Effector CD4-positive, alpha-beta T cell (primary cell): ENCODE data around the gene ERCC1.
"Not testable (repeated sequence)": the region's sequence is repeated elsewhere in the genome, so short reads cannot be mapped to it uniquely, and the experiment has no call there.

Source experiments
- DNase-seq: peaks from one replicate; pipeline ENCODE4 v3.0.0-alpha.2; 2020

Gene ERCC1

DNA sequence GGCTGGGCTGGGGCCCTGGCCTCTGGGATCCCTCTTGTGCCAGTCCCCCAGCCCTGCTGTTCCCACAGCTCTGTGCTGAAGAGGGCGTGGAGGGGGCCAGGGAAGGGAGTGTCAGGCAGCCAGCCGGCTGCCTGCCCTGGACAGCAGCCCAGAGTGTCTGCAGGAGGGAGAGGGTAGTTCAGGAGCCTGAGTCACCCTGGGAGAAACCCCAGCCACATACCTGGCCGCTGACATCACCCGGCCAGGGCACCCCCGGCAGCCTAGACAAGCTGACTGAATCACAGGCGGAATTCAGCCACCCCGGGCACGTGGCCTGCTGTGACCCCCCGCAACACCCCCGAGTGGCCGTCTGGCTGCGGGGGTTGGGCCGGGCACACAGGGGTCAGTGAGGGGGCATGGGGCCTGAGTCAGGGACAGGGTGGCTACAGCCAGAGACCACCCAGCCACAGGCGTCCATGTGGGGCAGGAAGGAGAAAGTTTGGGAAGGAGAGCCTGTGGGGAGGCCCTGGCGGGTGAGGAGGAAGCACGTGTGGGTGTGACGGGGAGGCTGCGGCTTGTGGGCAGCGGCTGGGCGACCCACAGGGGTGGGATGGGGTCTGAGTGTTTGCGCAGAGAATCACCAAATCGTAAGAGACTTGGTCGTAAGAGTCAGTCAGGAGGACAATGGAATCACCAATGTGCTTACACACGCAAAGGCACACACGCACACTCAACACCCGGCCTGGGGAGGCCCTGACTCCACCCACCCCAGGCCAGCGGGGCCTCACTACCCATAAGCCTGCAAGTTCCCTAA lies 32.2 kb upstream of the ERCC1 start:
- peak; percentile 63 for DNase-seq

DNA sequence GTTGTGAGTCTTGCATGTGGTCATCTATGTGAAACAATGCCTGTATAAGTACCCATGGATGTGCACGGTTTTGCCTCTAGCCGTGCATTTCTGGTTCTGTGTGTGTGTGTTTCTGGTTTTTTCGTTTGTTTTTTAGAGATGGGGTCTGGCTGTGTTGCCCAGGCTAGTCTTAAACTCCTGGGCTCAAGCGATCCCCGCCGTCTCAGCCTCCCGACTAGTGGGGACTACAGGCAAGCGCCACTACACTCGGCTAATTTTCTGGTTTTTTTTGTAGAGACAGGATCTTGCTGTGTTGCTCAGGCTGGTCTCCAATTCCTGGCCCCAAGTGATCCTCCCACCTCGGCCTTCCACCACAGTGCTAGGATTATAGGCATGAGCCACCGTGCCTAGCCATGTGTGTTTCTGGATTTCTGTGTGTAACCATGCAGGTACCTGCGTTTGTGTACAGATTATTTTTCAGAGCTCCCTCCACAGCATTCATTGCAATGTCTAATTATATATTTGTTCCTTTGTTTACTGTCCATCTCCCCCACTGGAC lies 28.2 kb upstream of the ERCC1 start:
- DNase-seq: no peak

DNA sequence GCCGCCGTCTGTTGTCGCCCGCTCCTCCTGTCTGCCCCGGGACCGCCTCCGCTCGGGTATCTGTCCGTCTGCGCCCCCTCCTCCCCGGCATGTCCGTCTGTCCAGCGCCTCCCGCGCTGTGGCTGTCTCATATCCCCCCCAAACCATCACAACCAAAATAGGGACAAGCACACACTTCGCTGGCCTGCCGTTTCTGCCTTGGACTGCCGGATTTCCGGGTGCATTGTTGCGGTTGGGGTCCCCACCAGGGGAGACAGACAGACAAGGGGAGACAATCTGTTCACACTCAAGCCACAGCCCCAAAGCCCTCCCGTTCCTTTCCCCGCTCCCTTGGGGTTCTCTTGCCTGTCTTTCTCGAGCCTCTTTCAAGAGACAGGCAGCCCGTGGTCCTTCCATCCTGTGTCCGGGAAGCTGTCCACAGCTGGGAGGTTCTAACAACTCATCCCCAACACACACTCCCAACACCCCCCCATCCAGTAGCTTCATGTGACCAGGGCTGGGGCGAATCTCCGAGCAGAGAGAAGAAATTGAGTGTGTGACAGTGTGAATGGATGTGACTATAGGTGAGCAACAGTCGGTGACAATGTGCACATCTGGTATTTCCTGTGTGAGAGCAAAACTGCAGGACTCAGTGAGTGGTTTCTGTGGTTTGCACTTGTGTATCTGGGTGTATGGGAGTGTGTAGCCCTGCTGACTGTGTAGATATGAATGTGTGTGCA lies 27.6 kb upstream of the ERCC1 start:
- DNase-seq: peak; percentile 60

DNA sequence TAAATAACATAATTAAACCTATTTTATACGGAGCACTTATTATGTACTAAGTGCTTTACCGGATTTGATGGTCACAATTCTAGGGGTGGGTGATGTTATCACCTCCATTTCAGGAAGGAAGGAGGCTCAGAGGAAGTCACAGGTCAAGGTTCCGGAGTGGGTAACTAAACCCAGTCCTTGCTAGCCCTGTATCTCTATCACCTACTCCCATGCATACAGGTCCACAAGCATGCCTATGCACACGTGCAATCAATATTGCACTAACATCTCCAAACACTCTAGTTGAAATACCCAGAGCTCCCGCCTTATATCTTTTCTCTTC lies 26.3 kb upstream of the ERCC1 start:
- DNase-seq: peak; percentile 19

DNA sequence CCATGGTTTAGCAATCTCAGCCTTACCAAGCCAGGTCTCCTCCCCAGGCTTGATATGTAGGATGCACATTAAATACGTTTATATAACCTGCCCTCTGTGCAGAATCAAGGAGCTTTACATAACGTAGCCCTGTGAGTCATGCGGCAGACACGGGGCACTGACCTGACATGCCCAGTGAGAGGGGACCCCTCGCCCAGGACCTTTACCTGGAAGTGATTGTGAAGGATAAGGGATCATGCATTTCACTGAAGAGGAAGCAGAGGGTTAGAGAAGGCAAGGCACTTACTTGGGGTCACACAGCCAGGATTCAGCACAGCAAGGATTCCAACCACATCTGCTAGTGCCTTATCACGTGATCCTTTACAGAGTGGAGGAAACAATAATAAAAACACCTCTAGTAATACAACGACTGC lies 25.2 kb upstream of the ERCC1 start:
- no peak for DNase-seq

DNA sequence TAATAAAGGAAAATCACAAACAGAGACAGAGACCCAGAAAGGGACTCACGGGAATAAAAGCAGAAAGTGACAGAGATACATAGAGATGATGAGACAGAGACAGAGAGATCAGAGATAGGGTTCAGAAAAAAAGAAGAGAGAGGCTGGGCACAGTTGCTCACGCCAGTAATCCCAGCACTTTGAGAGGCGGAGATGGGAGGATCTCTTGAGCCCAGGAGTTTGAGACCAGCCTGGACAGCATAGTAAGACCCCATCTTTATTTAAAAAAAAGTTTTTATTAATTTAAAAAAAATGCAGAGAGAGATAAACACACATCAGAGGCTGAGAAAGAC lies 24.7 kb upstream of the ERCC1 start:
- DNase-seq: no peak

DNA sequence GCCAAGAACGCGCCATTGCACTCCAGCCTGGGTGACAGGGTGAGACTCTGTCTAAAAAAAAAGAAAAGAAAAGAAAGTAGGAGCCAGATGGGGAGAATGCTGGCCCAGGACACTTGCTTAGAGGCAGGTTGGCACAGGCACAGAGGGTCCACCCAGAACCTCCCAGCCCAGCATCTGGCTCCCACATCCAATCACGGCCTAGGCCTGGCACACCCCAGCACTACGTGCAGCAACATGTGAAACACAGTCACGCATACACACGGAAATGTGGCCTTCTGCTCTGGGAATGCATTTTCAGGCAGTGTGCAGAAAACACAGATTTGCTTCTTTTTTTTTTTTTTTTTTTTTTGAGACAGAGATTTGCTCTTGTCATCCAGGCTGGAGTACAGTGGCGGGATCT lies 23.2 kb upstream of the ERCC1 start:
- no peak for DNase-seq

DNA sequence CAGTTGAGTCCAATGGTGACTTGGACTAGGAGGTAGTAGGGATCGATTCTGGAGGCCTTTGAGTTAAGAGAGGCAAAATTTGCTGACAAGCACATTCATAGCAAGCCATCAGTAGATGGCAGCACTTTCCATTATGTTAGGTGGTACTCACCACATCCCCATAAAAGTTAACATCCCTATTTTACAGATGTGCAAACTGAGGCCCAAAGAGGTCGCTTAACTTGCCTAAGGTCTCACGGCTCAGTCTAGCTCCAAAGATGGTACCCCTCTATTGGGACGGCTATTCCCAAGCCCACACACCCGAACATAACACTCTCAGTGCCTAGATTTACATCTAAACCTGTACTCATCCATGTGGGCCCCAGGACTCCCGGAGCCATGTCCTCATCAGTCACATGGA lies 22.6 kb upstream of the ERCC1 start:
- DNase-seq: no peak

DNA sequence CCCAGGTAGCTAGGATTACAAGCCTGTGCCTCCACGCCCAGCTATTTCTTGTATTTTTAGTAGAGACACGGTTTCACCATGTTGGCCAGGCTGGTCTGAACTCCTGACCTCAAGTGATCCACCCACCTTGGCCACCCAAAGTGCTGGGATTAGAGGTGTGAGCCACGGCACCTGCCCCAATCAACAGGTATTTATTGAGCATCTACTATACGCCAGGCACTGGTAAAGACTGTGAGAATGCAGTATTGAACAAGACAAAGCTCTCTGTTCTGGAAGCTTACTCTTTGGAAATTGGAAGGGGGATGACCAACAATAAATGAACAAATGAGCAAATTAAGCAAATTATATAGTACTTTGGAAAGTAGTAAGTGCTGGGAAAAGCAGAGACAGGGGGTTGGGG lies 21.4 kb upstream of the ERCC1 start:
- no peak for DNase-seq

DNA sequence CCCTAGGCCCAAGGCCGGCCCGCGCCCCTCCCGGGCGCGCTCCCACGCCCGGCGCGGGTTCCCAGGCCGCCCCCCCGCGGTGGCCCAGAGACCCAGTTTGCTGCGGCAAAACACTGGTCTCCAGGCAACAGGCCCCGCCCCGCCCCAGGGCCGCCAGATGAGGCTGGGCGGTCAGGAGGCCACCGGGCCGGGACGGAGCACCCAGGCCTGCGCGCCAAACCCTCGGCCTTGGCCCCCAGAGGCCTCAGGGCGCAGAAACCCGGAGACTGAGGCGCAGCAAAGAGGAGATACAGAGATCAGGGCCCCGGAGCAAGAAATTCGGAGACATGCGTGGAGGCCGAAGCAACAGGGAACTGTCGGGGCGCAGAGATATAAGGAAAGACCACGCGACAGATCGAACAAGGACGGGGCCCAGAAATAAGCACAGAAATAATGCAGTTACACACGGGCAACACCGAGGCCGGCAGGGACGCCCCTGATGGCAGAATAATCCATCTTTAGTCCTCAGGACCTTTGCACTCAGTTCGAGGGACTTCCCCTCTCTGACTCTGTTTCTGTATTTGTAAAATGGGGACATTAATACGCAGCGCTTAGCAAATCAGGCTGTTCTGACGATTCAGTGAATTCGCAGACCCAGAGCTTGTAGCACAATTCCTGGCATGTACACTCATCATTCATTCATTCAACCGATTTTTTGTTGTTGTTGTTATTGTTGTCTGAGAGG lies 20.8 kb upstream of the ERCC1 start:
- peak; percentile 71 for DNase-seq

DNA sequence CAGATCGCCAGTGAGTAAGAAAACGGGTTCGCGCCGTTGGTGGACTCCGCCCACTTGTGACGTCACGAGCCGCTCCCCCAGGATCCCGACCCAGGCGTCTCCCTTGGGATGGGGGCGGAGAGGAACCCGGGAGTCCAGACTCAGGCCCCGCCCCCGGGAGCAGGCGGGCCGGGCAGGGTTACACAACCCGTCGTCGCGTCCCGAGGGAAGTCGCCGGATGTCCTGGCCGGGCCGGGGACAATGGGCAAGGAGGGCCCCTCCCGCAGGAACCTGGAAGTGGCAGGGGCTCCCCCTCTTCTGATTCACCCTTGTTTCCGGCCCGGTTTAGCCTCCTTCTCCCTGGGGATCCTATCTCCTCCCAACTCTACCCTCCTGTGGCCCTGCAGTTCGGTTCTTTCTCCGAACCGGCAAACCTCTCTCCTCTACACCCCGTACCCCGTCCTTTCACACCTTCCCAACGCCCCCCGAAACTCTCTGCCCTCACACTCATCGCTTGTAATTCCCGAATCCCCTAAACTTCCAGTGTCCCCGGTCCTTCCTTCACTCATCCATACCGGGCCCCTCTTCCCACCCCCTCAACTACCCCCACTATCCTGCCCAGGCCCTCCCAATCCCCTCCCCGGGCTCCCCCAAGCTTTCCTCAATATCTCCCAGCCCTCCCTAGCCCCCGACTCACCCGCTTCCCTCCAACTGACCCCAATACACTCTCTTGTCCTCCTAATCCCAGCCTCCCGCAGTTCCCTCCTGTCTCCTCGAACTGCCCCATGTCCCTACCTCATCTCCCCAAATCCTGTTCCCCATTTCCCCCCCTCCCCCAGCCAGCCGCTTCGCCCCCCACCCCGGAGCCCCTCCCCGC lies 20.0 kb upstream of the ERCC1 start:
- DNase-seq: peak; percentile 31

DNA sequence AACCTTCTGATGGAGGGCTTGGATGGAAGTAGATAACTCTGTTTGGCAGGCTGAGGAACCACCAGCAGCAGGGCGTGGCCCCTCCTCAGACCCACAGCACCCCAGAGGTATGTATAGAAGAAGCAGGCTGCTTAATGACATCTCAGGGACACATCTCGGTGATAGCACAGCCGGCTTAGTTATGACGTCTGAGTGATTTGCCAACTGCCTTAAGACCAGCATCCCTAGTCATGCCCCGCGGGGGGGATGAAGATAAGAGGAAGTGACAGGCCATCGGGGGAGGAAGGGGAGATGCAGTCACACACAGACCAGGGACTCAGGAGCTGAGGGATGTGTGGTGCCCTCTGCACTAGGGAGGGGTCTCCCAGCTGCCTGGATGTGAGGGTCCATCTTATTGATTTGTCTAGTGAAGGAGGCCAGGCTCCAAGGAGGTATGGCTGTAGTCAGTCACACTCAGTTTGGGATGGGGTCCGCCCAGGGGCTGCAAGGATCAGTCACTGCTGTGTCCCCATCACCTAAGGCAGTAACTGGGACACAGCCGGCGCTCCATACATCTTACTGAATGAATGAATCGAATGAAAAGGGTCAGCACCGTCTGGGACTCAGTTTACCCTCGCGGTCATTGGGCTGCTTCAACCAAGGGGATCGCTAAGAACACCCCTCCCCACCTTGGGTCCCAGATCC lies 19.2 kb upstream of the ERCC1 start:
- DNase-seq: peak; percentile 47

DNA sequence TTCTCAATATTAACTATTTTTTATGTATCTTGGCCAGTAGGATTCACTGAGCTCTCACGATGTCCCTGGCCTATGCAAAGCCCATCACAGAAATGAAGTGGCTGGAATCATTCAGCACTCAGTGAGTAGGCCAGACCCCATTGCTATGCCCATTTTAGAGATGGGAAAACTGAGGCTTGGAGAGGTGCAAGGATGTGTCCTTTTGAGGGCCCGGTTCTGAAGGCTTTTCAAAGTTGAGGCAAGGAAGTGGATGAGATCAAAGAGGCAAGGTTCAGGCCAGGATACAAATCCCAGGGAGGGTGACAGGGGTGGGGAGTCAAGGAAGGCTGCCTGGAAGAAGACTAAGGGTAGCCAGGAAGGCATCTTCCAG lies 18.7 kb upstream of the ERCC1 start:
- DNase-seq: no peak

DNA sequence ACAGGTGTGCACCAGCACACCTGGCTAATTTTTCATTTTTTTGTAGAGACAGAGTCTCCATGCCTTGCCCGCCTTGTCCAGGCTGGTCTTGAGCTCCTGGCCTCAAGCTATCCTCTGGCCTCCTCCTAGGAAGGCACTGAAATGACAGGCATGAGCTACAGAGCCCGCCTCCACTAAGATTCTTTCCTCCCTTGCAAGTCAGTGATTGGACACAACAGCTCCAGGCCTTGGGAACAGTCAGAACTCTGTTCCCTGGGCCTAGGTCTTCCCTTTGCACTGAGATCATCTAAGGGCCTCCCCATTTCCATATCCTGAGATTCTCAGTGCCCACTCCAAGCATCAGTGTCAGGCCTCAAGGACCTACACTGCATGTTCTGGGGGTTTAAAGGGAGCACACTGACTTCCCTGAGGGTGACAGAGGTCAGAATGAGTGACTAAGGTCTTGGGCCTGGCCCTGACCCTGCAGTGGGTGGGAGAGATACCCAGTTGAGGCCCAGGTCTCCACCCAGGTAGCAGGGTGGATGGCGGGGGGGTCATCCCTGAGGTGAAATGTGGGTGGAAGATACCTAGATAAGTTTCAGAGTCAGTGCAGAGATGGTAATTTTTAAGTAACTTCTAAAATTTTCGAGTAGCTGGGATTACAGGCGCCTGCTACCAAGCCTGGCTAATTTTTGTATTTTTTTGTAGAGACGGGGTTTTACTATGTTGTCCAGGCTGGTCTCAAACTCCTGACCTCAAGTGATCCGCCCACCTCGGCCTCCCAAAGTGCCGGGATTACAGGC lies 17.3 kb upstream of the ERCC1 start:
- DNase-seq: no peak

DNA sequence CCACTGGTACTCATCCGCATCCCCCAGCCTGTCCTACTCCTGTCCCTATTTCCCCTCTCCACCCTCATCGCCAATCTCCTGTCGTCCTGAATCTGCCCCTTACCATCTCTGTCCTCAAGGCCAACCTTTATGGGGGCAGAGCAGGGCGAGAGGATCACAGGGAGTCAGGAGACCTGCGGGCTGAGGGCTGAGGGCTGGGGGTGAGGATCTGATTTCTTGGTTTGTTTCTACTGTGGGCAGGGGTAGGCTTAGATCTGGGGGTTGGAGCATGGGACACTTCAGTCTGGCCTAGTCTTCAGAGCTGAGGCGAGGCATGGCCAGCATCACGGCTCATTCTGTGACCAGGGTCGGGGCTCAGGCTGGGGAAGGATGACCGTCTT lies 16.5 kb upstream of the ERCC1 start:
- no peak for DNase-seq

DNA sequence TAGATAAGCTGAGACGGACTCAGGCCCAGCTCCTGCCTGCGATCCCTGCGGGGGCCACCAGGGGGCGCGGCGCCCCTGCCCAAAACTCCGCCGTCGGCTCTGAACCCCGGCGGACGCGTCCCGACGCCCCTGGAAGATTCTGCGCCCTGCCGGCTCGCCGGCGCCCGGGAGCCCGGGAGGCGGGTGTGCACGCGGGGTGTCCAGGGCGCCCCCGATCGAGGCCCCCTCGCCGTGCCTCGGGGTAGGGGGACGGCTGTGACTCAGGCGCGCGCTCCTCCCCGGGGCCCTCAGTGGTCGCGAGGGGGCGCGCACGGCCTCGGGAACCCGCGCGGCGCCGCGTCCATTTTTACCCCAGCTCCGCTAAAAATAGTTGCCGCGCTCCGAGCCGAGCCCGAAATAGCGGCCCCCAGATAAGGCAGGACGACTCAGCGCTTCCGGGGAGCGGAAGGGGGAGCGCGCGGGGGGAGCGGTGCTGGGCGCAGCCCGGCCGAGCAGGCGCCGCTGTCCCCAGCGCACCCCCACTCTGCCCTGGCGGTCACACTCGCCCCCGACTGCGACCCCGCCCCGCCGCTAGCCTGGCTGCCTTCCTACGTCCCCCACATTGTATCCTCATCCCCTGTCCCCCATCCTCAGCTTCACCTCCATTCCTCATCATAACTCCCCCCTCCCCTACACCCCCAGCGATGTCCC lies 16.0 kb upstream of the ERCC1 start:
- DNase-seq: peak; percentile 79

DNA sequence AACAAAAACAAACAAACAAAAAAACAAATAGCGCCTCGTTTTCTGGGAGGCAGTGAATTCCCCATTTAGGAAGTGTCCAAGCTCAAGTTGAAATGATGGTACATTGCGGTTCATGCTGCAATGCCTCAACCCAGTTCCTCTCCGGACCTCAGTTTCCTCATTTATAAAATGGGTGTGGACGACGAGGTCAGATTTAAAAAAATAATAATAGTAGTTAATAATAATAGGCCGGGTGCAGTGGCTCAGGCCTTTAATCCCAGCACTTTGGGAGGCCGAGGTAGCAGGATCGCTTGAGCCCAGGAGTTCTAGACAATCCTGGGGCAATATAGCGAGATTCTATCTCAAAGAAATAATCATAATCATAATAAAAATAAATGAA lies 15.5 kb upstream of the ERCC1 start:
- no peak for DNase-seq

DNA sequence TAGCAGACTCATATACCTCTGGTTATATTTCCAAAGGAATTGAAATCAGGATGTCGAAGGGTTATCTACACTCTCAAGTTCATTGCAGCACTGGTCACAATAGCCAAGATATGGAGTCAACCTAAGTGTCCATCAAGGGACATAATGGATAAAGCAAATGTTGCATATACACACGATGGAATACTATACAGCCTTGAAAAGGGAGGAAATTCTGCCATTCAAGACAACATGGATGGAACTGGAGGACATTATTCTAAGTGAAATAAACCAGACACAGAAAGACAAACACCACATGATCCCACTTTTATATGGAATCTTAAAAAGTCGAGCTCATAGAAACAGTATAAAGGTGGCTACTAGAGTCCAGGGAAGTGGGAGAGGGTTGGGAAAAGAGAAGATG lies 13.6 kb upstream of the ERCC1 start:
- DNase-seq: no peak

DNA sequence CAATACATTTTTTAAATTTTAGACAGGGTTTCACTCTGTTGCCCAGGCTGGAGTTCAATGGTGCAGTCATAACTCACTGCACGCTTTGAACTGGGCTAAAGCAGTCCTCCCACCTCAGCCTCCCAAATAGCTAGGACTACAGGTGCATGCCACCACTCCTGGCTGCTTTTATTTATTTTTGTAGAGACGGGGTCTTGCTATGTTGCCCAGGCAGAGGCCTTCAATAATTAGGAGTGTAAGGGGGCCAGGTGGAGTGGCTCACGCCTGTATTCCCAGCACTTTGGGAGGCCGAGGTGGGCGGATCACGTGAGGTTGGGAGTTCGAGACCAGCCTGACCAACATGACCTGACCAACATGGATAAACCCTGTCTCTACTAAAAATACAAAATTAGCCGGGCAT lies 8.8 kb upstream of the ERCC1 start:
- DNase-seq: not testable (repeated sequence)

DNA sequence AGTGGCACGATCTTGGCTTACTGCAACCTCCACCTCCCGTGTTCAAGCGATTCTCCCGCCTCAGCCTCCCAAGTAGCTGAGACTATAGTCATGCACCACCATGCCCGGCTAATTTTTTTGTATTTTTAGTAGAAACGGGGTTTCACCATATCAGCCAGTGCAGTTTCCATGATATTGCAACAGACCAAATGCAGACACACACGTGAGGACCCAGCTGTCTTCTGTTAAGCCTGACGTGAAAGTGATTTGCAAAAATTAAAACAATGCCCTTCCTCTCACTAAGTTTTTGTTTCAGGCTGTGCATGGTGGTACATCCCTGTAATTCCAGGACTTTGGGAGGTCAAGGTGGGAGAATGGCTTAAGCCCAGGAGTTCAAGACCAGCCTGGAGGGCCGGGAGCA lies 7.3 kb upstream of the ERCC1 start:
- not testable (repeated sequence) for DNase-seq

DNA sequence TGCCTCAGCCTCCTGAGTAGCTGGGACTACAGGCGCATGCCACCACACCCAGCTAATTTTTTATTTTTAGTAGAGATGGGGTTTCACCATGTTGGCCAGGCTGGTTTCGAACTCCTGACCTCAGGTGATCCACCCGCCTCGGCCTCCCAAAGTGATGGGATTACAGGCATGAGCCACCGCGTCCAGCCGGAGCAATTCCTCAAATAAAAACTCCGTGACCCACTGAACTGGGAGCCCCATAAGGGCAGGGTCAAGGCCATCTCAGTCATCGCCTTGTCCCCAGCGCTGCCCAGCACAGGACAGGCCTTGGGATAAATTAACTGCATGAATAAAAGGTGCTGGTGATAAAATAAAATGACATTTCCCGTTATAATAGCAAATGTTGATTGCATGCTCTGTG lies 6.2 kb upstream of the ERCC1 start:
- DNase-seq: not testable (repeated sequence)
